HEK293T (cell line): ENCODE data around the gene LSM14B.

ENCODE experiments used
- BHLHE40 ChIP-seq: fragments of 450-650 bp; IDR thresholded peaks from 2 replicates; pipeline ENCODE4 v1.6.1; 2016; ENCODE audit warnings: mild to moderate bottlenecking, moderate library complexity, borderline replicate concordance
- CTBP1 ChIP-seq: fragments of 450-650 bp; IDR thresholded peaks from 2 replicates; pipeline ENCODE4 v1.6.1; 2016; ENCODE audit warnings: borderline replicate concordance
- ELF4 ChIP-seq: fragments of 450-650 bp; IDR thresholded peaks from 2 replicates; pipeline ENCODE4 v1.6.1; 2017; ENCODE audit warnings: antibody characterized with exemption
- FOXA1 ChIP-seq: fragments of 450-650 bp; IDR thresholded peaks from 2 replicates; pipeline ENCODE4 v1.6.1; 2016; ENCODE audit warnings: mild to moderate bottlenecking
- FOXK2 ChIP-seq: fragments of 450-650 bp; IDR thresholded peaks from 2 replicates; pipeline ENCODE4 v1.6.1; 2016; ENCODE audit warnings: mild to moderate bottlenecking
- FOXM1 ChIP-seq: fragments of 450-650 bp; IDR thresholded peaks from 2 replicates; pipeline ENCODE4 v1.6.1; 2017; ENCODE audit warnings: mild to moderate bottlenecking, borderline replicate concordance
- HDGF ChIP-seq: fragments of 450-650 bp; IDR thresholded peaks from 2 replicates; pipeline ENCODE4 v1.6.1; 2017; ENCODE audit warnings: antibody characterized with exemption, borderline replicate concordance
- NFRKB ChIP-seq: fragments of 450-650 bp; IDR thresholded peaks from 2 replicates; pipeline ENCODE4 v1.6.1; 2016; ENCODE audit warnings: mild to moderate bottlenecking, moderate library complexity
- SP1 ChIP-seq: fragments of 450-650 bp; IDR thresholded peaks from 2 replicates; pipeline ENCODE4 v1.6.1; 2017
- SUZ12 ChIP-seq: fragments of 450-650 bp; IDR thresholded peaks from 2 replicates; pipeline ENCODE4 v1.6.1; 2016; ENCODE audit warnings: mild to moderate bottlenecking
- ZNF384 ChIP-seq: fragments of 450-650 bp; IDR thresholded peaks from 2 replicates; pipeline ENCODE4 v1.6.1; 2016

DNA sequence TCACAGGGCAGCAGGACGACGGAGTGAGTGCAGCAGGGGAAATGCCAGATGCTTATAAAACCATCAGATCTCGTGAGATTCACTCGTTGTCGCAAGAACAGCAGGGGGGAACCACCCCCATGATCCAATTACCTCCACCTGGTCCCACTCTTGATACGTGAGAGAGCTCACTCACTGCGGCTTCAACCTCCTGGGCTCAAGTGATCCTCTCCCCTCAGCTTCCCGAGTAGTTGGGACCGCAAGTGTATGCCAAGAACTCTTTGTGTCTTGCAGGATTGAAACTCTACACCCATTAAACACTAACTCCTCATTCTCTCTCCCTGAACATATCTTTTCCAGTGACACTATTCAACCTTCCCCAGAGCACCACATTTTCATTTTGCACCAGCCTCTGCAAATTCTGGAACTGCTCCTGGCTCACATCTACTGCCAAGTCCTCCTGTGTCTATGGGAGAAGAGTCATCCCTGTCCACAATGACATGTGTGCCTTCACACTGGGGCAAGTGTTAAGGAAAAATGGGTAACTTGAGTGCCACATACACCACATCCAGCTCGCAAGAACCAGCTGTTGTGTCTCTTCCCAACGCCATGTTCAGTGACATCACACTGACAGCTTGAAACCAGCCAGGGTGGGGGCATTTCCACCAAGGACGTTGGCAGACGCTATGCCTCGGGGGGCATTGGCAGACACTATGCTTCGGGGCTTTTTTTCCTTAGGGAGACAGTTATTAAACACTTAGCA, 41.9 kb upstream of the LSM14B start:
- TF ChIP-seq SUZ12 (no peak), ZNF384 (no peak), FOXM1 (no peak), NFRKB (no peak), SP1 (no peak), BHLHE40 (no peak), HDGF (no peak), FOXK2 (no peak), FOXA1 (no peak), ELF4 (no peak), CTBP1 (no peak)
